HG03571 (cell line): ENCODE measurements around the gene CBX1.
"Not testable (repeated sequence)": the region's sequence is repeated elsewhere in the genome, so short reads cannot be mapped to it uniquely, and the experiment has no call there.

Experiments used
- ATAC-seq: cut with Tn5 transposase; IDR thresholded peaks from one replicate; pipeline ENCODE4 v1.9.1; 2021; ENCODE audit not compliant: unreplicated experiment

CBX1 gene

DNA sequence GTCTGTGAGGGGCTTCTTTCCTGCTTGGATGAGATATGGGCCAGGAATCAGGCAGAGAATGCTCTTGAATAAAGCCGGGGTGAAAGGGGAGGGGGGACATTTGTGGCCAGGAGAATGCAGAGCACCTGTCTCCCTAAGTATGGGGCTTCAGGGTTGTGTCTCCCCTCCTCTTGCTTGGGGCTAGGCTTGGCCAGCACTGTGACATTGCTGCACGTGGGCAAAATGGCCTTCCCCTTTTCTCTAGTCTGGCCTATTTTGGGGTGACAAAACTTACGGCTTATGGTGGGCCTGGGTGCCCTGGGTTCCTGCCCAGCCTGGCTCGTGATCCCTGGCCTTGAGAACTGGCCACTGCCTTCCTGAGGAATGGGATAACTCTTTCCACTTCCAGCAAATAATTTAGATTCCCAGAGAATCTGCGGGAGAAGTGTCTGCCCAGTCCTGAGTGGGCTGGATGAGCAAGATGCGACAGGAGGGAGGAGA lies 47.5 kb downstream of the CBX1 start:
- no peak for ATAC-seq

DNA sequence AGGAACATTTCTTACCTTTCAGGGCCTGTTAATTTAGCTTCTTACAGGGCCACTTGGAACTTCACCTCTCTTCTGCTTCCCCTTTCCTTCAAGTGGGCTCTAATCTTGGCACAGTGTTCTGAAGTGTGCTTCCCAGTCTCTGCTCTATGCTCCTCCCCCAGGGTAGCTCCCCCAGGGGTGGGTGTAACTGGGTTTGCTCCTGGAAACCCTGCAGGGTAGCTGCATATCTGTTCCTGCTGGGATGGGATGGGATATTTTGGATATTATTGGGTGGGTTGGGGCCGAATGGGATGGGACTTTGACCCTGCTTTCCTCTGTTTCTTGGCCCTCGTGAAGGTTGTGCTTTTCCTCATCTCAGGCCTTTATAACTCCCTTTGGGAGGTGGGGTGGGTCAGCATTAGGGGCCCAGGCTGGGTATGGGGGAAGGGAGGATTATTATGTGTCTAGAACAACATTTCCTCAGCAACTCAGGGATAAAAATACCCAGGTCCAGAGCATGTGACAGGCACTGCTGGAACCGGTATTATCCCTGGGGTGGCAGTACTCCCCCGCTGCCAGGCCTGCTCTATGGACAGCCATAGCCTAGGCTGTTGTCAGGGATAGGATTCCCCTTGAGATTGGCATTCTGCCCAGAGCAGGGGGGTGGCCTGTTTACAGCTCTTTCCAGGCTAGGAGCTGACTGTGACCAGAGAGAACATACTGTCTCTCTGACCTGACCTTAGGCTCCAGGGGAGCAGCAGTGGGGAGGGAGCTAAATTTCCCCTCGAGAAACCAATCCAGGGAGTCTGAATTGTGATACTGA lies 48.1 kb downstream of the CBX1 start:
- no peak for ATAC-seq

DNA sequence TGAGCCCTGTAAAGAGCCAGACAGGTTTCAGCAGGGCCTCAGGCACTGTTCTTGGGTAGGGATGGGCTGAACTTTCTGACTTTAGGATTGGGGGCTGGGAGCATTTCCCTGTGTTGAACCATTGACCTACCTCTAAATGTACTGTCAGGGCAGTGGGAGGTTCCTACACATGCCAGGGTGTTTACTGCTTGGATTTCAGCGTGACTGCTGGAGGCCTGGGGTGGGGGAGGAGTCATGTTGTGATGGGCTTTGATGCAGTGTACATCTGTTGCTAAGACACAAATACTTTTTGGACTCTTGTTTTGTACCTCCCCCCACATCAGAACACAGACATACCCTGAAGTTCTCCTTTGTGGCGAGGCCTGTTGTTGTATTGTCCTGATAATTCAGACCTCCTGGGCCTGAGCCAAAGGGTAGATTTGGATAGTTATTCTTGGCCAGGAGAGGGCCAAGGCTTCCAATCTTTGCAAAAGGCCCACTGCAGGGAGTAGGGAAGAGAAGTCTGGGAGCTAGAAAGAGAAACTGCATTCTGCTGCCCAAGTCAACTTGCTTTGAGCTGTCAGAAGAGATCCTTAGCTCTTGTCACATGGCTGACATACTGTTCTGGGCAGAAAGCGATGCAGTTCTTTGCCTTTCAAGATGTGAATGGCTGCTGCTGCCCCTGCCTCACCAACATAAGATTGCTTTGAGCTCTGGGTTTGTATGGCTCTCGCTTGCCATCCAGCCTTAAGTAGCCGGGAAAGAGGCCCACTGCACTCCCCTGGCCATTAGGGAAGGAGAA lies 49.4 kb downstream of the CBX1 start:
- ATAC-seq: no peak

DNA sequence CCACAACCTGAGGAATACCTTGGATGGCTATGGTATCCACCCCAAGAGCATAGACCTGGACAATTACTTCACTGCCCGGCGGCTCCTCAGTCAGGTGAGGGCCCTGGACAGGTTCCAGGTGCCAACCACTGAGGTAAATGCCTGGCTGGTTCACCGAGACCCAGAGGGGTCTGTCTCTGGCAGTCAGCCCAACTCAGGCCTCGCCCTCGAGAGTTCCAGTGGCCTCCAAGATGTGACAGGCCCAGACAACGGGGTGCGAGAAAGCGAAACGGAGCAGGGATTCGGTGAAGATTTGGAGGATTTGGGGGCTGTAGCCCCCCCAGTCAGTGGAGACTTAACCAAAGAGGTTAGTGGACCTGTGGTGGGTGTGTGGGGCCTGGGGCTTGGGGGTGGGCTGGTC lies 50.0 kb downstream of the CBX1 start:
- no peak for ATAC-seq

DNA sequence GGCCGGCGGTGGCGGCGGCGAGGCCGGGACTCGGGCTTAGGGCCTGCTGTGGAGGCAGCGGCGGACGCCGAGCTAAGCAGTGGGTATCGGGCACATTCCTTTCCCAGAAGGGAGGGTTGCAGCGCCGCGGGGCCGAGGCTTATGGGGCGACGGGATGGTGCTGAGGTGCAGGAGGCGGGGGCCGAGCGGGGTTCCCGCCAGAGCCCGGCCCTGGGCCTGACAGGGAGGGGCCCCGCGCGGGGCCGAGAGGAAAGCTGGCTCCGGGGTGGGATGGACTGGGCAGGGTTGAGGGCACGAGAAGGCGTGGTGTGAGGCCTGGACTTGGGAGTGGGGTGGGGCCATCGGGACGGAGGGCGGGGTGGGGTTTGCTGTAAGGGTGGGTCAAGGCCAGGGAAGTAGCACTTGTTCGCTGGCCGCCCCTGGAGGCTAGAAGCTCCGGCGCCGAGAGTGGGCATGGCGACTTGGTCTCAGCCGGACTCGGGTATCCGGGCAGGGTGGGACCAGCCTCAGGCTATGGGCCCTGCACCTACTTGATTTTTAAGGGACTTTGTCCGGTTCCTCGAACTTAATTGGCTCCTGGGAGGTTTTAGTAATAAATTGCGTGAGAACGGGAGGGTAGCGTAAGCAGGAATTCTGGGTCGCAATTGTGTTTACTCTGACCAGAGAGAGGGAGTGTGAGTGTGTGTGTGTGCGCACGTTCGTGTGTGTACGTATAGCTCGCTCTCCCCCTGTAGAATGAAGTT lies 52.7 kb downstream of the CBX1 start:
- ATAC-seq: peak; percentile 27

DNA sequence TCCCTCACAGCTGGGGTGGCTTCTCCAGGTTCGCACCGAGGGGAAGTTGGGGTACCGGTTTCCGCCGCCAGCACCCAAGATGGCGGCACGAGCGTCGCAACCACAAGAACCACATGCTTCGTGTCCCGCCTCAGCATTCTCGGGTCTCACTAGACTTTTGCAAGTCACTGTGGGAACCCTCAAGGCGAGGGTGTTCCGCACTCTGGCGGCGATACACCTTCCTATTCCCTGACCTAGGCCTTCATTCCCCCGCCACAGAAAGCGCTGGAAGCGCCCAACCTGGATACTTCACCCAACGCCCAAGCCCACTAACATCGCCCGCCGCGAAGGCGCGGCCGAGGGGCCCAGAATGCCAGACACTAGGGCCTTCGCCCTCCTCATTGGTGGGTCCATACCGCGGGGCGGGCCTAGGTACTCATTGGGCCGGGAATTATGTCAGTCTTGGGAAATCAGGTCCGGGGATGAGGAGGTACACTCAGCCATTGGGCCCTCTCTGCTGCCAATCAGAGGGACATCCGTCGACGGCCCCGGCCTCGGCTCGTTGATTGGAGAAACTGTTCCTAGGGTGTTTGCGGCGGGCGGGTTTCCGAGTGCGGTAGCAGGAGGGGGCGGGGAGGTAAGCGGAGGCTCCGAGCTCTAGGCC lies 53.4 kb downstream of the CBX1 start, which contains the start of gene NFE2L1:
NFE2L1 (plus strand) TSS at position 619 of the 643 bp plus-strand sequence. CDS start 2,760 bp downstream, outside the sequence.
- ATAC-seq: peak; percentile 88

DNA sequence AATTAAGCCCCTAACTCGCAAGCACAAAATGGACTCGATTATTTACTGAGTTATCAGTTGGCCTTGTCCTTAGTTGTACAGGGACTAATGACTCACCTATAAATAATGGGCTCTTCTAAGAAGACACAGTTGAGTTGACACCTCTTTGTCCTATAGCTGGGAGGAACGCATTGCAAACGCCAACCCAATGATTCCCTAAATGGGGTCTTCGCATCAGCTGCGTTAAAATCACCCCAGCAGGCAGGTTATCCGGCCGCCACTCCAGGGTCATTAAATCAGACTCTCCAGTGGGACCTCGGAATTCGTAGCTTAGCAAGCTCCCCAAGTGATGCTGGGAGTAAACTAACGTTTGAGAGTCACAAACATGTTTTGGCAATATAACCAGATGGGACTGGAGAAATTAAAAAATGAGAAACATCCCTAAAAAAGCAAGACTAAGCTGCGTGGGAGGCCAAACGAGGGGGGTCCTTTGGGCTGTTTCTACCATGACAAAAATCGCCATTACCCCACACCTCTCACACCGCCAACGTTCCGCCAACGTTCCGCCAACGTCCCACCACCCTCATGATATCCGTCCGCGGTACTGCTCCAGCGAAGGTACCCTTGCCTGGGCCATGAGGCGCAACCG lies 54.1 kb downstream of the CBX1 start:
- ATAC-seq: no peak

DNA sequence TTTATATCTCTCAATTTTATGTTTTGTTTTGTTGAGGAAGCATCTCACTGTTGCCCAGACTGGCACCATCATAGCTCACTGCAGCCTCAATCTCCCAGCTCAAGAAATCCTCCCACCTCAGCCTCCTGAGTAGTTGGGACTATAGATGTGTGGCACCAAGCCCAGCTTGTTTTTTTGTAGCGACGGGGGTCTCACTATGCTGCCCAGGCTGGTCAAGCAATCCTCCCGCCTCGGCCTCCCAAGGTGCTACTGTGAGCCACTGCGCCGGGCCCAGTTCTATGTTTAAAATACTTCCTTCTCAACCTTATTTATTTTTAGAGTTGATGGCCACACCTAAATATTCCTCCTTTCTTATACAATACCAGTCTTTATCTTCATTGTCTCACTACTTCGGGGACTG lies 55.0 kb downstream of the CBX1 start:
- ATAC-seq: no peak

DNA sequence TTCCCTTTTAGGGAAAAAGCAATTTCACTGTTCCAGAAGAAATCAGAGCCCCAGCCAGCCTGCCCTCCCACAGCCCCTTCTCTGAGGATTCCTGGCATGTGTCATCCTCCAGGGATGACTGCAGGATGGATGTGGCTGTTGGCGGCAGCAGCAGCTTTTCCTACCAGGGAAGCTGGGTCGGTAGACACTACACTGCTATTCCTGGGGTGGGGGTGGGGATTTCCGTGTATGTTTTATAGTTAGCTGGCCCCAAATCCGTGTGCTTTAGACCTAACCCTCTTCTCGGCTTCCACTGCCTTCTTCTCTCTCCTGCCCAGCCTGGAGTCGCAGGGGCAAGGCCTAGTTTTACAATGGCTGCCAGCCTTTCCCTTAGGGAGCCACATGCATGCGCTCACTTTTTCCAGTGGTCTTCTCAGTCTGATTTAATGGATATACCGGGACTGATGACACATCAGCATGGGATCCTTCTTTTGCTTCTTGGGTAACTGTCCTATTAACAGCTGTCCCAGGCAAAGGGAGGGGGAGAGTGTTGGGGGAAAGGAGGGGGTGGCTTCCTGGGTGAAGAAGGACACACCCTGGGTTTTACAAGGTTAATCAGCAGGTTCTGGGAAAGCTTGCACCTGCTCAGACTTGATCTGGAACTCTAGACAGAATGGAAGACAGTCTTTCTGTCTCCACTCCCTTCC lies 55.8 kb downstream of the CBX1 start:
- no peak for ATAC-seq

DNA sequence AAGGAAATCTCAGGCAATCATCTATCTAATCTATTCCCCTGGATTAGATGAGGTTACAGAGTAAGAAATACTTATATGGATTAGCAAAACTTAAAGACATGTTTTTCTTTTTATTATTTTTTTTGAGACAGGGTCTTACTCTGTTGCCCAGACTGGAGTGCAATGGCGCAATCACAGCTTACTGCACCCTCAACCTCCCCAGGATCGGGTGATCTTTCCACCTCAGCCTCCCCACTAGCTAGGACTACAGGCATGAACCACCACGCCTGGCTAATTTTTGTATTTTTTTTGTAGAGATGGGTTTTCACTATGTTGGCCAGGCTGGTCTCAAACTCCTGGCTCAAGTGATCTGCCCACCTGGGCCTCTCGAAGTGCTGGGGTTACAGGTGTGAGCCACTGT lies 56.4 kb downstream of the CBX1 start:
- no peak for ATAC-seq

DNA sequence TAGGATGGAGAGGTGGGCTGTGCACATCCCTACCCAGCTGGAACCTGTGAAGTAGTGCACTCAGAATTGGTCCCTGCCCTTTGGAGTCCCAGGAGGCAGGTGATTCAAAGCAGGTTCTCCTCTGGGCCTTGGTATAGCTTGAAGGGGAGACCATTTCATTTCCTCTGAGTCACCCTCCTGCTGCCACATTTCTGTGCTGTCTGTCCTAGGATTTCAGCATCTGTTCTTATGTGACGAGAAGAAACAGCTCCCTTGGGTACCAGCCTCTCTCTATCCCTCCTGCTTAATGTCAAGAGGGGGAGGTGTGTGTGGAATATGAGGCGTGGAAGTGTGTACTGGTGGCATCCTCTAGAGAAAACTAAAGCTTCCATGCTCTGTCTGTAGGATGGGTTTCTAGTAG lies 58.1 kb downstream of the CBX1 start:
- no peak for ATAC-seq

DNA sequence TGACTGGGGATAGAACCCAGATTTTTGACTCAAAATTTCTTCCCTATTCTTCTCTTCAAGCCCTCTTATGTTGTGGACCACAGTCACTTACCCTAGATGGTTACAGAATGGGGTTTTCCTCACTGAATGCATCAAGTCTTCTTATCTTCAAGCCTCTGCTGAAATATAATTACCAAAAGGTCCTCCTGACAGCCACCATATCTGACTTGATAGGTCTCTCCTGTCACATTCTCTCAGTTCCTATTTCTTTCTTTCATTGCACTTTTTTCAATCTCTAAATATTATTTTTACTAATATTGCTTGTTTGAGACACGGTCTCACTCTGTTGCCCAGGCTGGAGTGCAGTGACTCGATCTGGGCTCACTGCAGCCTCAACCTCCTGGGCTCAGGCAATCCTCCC lies 62.6 kb downstream of the CBX1 start:
- no peak for ATAC-seq

DNA sequence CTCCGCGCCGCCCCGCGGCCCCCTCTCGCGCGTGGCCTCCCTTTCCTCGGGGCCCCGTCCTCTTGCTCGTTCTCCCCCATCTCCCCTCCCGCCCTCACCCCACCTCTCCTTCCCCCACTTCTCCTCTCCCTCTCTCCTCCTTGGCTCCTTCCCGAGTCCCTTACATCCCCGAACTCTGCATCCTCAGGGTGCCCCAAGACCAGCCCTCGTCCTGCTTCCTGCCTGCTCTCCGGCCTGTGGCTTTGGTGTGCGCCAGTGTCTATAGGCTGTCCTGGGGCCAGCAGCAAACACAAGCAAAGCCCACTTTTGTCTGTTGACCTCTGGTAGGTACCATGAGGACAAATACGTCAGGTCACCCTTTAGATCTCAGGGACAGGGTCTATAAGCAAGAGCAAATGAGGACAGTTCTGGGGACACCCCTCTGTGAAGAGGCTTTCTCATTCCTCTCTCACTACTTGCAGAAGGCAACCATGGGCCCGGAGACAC lies 63.4 kb downstream of the CBX1 start:
- no peak for ATAC-seq

DNA sequence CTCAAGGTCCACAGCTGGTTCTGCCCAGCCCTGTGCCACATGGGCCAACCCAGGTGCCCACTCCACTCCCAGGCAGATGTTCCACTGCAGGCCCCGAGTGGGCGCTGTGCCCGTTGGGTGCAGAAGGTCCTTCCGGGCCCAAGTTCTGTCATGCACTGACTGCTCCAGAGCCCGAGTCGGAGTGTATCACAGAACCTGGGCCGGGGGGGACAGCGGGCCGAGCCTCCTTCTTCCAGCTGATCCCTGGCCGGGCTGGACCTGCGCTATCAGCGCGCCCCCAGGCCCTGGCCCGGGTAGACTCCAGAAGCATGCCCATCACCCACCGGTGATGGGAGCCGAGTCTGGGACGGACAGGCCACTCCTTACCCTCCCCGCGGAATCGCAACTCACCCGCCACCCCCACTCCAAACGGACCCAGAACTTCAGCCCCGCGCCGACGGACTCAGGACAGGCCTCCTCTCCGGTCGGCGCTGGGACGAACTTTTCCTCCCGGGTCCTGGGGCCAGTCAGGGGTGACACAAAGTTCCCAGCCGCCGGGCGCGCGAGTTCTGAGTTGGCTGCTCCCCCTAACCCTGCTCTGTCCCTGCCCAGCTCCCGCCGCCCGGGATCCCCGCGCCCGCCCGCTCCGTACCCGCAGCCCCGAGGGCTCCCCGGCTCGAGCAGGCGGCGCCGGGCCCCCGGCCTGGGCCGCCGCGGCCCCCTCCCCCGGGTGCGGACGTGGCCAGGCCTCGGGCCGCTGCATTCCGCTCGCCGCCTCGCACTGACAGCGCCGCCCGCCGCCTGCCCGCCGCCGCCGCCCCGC lies 64.0 kb downstream of the CBX1 start, which contains the start of gene COPZ2:
COPZ2 (minus strand) TSS at position 762 of the 802 bp plus-strand sequence; CDS start at position 742, 20 bp downstream.
- ATAC-seq: no peak

DNA sequence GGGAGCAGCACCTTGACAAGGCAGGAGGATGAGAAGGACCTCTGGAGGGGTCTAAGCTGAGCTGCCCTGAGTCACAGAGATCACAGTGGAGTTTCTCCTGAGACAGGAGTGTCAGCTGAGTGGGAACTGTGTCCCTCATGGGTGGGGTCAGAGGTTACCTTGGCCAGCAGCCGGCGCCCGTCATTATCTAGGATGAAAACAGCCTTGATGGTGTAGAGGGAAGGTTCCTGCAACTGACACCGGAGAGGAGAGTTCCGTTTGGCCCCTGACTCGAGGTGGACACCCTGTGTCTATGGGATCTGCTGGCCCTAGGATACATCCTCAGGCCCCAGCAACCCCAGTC lies 64.6 kb downstream of the CBX1 start:
- ATAC-seq: no peak

DNA sequence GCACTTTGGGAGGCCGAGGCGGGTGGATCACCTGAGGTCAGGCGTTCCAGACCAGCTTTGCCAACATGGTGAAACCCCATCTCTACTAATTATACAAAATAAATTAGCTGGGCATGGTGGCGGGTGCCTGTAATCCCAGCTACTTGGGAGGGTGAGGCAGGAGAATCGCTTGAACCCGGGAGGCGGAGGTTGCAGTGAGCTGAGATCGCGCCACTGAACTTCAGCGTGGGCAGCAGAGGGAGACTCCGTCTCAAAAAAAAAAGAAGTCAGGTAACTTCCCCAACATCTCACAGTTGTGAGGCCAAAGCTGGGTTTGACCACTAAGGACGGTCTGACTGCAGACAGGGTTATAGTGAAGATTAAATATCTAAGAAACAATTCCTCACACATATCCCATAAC lies 66.5 kb downstream of the CBX1 start:
- not testable (repeated sequence) for ATAC-seq

DNA sequence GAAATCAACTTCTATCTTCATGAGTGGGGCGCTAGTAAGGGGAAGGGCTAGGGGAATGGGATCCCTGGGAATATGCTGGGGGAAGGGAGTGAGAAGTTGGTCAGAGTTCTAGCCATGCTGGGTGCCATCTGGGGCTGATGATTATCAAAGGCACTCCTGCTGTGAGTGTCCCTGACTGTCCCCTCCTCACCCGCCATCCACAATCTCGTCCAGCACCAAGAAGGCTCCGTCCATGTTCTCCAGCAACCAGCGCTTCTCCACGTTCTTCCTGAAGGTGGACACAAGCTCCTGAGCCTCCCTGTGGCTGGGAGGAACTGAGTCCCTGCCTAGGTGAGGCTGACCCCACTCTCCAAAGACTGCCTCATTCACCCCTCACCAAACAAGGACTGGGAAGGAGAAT lies 69.3 kb downstream of the CBX1 start:
- no peak for ATAC-seq

DNA sequence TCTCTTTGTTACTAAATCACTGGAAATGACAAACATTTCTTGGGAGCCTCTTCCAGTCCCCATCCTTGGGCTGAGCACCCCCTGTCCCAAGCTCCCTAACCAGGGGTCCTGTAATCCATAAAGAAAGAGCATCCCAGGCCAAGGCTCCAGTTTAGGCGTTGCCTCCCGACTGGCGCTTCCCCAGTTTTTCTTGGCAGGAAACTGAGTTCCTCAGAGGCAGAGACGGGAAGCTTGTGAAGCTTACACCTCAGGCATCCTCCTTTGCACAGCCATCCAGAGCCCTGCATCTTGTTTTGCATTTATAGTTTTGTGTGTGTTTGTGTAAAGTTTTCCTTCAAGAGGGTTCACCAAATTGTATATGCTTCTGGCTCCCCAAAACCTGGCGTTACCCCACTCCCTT lies 70.7 kb downstream of the CBX1 start:
- no peak for ATAC-seq

DNA sequence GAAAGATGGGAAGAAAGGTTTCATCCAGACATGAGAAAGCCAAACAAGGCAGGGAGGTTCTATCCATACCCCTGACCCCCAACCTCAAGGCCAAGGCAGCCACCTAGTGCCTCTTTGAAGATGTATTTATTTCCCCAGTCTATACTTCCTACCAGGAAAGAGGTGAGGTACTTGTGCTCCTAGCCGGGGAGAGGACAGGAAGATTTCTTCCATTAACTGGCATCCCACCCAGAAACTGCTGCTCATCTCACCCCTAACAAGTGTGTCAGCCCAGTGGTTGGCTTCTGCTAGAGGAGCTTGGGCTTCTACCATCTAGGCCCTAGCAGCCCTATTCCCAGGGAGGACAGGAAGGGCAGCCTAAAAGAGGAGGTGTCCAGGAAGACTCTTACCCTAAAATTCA lies 72.5 kb downstream of the CBX1 start:
- ATAC-seq: no peak
